Measurements from ENCODE around the gene PRPF6. TPM values are rescaled to one million over a fixed set of nuclear protein-coding genes. Genes with fewer than 3 reads are reported as not detected.

The PRPF6 gene
- total and polyA plus RNA-seq, 2 of the 13 experiments (the other 11 are each of a cell fraction or from before 2014, with no cell fraction given): 63.7 to 101 TPM

DNA sequence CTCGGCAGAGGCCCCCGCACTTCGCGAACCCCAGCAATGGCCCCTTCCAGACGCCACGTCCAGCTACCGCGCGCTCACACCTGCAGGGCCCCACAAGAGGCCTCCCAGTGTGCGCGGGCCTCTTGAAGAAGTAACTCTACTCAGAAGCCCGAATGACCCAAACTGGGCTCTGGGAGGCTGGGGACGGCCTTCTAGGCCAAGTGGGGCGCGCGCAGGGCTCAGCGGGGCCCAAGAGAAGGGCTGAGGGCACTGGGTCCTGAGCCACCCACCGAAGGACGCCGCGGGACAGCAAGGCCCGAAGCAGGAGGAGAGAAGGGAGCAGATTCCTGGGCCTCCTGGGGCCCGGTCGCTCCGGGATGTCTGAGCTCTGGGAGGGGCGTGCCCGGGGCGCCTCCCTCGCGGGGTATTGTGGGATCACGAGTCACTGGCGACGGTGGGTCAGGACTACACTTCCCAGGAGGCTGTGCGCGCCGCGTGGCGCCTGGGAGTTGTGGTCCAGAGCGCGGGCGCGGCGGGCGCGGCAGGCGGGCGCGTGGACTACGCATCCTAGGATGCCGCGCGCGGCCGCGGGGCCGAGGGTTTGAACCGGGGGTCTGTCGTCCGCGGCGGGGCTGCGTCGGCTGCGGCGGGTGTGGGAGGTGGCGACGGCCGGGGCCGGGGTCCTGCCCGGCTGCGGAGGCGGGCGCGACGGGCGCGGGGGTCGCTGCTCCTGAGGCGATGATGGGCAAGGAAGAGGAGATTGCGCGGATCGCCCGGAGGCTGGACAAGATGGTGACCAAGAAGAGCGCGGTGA lies 81.9 kb downstream of the PRPF6 start, which contains the start of gene TCEA2 (continued):
- TF ChIP-seq HNRNPH1 (optimal IDR thresholded peaks at IDR 0.05; ENCODE audit: low read depth, low read length) (no peak), ZFP90 (CRISPR knock-in tag; IDR thresholded peaks at IDR 0.05; ENCODE audit: borderline replicate concordance) (peak; percentile 83; the same call in 1 of the 2 replicates), ZNF768 (CRISPR knock-in tag; IDR thresholded peaks at IDR 0.05) (peak; percentile 78), ZNF670 (CRISPR knock-in tag; IDR thresholded peaks at IDR 0.05; ENCODE audit: borderline replicate concordance) (peak; percentile 98), GPN1 (CRISPR knock-in tag; IDR thresholded peaks at IDR 0.05; ENCODE audit: borderline replicate concordance) (no peak; the same call in 1 of the 2 replicates), BORCS8-MEF2B (CRISPR knock-in tag; IDR thresholded peaks at IDR 0.05) (no peak; the same call in none of the 2 replicates), ZC3H13 (CRISPR knock-in tag; IDR thresholded peaks at IDR 0.05) (peak; percentile 99), HOXA7 (CRISPR knock-in tag; IDR thresholded peaks at IDR 0.05) (no peak), ZMYM4 (CRISPR knock-in tag; IDR thresholded peaks at IDR 0.05) (peak; percentile 52; the same call in 1 of the 2 replicates), MAFG (CRISPR knock-in tag; IDR thresholded peaks at IDR 0.05) (no peak), ELF3 (CRISPR knock-in tag; IDR thresholded peaks at IDR 0.05) (peak; percentile 75), ZNF790 (CRISPR knock-in tag; IDR thresholded peaks at IDR 0.05; ENCODE audit: borderline replicate concordance) (no peak), LCORL (IDR thresholded peaks at IDR 0.05) (no peak), LCORL (CRISPR knock-in tag; IDR thresholded peaks at IDR 0.05) (peak; percentile 80), XRCC5 (optimal IDR thresholded peaks at IDR 0.05; ENCODE audit: low read length) (peak; percentile 81), ZNF501 (CRISPR knock-in tag; IDR thresholded peaks at IDR 0.05) (peak; percentile 98), ZBTB3 (CRISPR knock-in tag; IDR thresholded peaks at IDR 0.05; ENCODE audit: borderline replicate concordance, low read depth) (no peak; the same call in 1 of the 2 replicates), ZNF780A (CRISPR knock-in tag; IDR thresholded peaks at IDR 0.05) (no peak), MBD4 (IDR thresholded peaks at IDR 0.05; ENCODE audit: borderline replicate concordance, low read length) (no peak)
- TF ChIP-seq, protein P1, sequence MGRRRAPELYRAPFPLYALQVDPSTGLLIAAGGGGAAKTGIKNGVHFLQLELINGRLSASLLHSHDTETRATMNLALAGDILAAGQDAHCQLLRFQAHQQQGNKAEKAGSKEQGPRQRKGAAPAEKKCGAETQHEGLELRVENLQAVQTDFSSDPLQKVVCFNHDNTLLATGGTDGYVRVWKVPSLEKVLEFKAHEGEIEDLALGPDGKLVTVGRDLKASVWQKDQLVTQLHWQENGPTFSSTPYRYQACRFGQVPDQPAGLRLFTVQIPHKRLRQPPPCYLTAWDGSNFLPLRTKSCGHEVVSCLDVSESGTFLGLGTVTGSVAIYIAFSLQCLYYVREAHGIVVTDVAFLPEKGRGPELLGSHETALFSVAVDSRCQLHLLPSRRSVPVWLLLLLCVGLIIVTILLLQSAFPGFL (CRISPR knock-in tag; IDR thresholded peaks at IDR 0.05): no peak
- TF ChIP-seq, protein P2, sequence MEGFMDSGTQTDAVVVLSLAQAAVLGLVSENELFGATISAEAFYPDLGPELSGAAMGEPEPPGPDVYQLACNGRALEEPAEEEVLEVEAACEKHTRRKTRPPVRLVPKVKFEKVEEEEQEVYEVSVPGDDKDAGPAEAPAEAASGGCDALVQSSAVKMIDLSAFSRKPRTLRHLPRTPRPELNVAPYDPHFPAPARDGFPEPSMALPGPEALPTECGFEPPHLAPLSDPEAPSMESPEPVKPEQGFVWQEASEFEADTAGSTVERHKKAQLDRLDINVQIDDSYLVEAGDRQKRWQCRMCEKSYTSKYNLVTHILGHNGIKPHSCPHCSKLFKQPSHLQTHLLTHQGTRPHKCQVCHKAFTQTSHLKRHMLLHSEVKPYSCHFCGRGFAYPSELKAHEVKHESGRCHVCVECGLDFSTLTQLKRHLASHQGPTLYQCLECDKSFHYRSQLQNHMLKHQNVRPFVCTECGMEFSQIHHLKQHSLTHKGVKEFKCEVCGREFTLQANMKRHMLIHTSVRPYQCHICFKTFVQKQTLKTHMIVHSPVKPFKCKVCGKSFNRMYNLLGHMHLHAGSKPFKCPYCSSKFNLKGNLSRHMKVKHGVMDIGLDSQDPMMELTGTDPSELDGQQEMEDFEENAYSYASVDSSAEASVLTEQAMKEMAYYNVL (CRISPR knock-in tag; IDR thresholded peaks at IDR 0.05; ENCODE audit: borderline replicate concordance): no peak
- TF ChIP-seq, protein P3, sequence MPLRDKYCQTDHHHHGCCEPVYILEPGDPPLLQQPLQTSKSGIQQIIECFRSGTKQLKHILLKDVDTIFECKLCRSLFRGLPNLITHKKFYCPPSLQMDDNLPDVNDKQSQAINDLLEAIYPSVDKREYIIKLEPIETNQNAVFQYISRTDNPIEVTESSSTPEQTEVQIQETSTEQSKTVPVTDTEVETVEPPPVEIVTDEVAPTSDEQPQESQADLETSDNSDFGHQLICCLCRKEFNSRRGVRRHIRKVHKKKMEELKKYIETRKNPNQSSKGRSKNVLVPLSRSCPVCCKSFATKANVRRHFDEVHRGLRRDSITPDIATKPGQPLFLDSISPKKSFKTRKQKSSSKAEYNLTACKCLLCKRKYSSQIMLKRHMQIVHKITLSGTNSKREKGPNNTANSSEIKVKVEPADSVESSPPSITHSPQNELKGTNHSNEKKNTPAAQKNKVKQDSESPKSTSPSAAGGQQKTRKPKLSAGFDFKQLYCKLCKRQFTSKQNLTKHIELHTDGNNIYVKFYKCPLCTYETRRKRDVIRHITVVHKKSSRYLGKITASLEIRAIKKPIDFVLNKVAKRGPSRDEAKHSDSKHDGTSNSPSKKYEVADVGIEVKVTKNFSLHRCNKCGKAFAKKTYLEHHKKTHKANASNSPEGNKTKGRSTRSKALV (CRISPR knock-in tag; IDR thresholded peaks at IDR 0.05): peak; percentile 54; the same call in 1 of the 2 replicates

All from HepG2 (cell line).